Sigmoid colon (tissue), 4 donors: ENCODE results near the gene LRRC36.

Experiments used
- CTCF ChIP-seq, 4 experiments: fragments of 450-650 bp in 3 of 4; fragments of 200-600 bp in 1 of 4; IDR thresholded peaks; one replicate each; pipeline ENCODE4 v1.5.1; 2016 to 2019; ENCODE audit warnings: antibody characterized with exemption in 4 of 4, mild to moderate bottlenecking in 3 of 4, moderate library complexity in 2 of 4
- EP300 ChIP-seq, 4 donors: sonication (generic); formaldehyde crosslinking; IDR thresholded peaks; one replicate each; pipeline ENCODE4 v1.6.1; 2017; ENCODE audit warnings: antibody characterized with exemption in 4 of 4
- POLR2A ChIP-seq, 2 donors: fragments of 450-650 bp; IDR thresholded peaks; one replicate each; pipeline ENCODE4 v1.6.1; 2016; ENCODE audit warnings: antibody characterized with exemption in 2 of 2, mild to moderate bottlenecking in 2 of 2, moderate library complexity in 2 of 2

GRCh38 chr16:67302076-67302475 is 24.5 kb upstream of the LRRC36 start:
- no peak for TF ChIP-seq CTCF (IDR thresholded peaks at IDR 0.05)
- no peak for TF ChIP-seq POLR2A (IDR thresholded peaks at IDR 0.05)
- TF ChIP-seq EP300 (IDR thresholded peaks at IDR 0.05) = no peak
